OCI-LY7 (cell line): ENCODE results near the gene CRTAP. TPM values are rescaled to one million over a fixed set of nuclear protein-coding genes. Genes with fewer than 3 reads are reported as not detected.

Experiments
- BruUV-seq: library from RNA; stranded (reverse); fragments of 400-500 nt; replicated peaks from 2 replicates; lab custom pipeline; 2021; lab: Mats Ljungman, UMichigan
- CTCF ChIA-PET: fragments of 300-600 bp; sonication (Branson Sonifier 250); formaldehyde crosslinking; loops from one replicate; lab custom pipeline; 2022; ENCODE audit warnings: antibody characterized with exemption; ENCODE audit not compliant: unreplicated experiment; lab: Charles Lee
- POLR2A ChIA-PET: fragments of 300-600 bp; sonication (Branson Sonifier 250); formaldehyde crosslinking; loops from one replicate; lab custom pipeline; 2022; ENCODE audit warnings: antibody characterized with exemption; lab: Charles Lee
- DNase-seq: peaks from one replicate; pipeline ENCODE4 v3.0.0-alpha.2; 2015; ENCODE audit warnings: low spot score
- H2AFZ ChIP-seq: fragments of 200-600 bp; sonication (generic), shearing (Covaris generic); 2 replicates; pipeline ENCODE4 v1.6.1; 2014; ENCODE audit warnings: mild to moderate bottlenecking, antibody characterized with exemption, low read length, moderate library complexity
- H3K27ac ChIP-seq: fragments of 200-600 bp; sonication (generic); 2 replicates; pipeline ENCODE4 v1.5.1; 2014; ENCODE audit warnings: mixed run types, low read depth, mild to moderate bottlenecking, moderate library complexity, low read length, inconsistent platforms; ENCODE audit not compliant: poor library complexity, severe bottlenecking
- H3K36me3 ChIP-seq: fragments of 200-600 bp; sonication (generic); 2 replicates; pipeline ENCODE4 v1.6.1; 2014; ENCODE audit warnings: mild to moderate bottlenecking, antibody characterized with exemption, low read length, moderate library complexity, mixed read lengths; ENCODE audit not compliant: insufficient read depth
- H3K4me1 ChIP-seq: fragments of 200-600 bp; sonication (generic); 2 replicates; pipeline ENCODE4 v1.5.1; 2014; ENCODE audit warnings: mild to moderate bottlenecking, low read length; ENCODE audit not compliant: insufficient read depth, poor library complexity, severe bottlenecking
- H3K4me2 ChIP-seq: fragments of 200-600 bp; sonication (generic); 2 replicates; pipeline ENCODE4 v1.6.1; 2014; ENCODE audit warnings: mild to moderate bottlenecking, low read length
- H3K4me3 ChIP-seq: fragments of 200-600 bp; sonication (generic); 2 replicates; pipeline ENCODE4 v1.5.1; 2014; ENCODE audit warnings: mild to moderate bottlenecking, low read depth, low read length; ENCODE audit not compliant: poor library complexity, severe bottlenecking
- H3K79me2 ChIP-seq: fragments of 200-600 bp; sonication (generic); 2 replicates; pipeline ENCODE4 v1.6.1; 2016; ENCODE audit warnings: low read depth, mild to moderate bottlenecking, low read length, moderate library complexity, mixed read lengths; ENCODE audit not compliant: insufficient read depth
- H3K9me2 ChIP-seq: fragments of 200-600 bp; sonication (generic); 2 replicates; pipeline ENCODE4 v1.6.1; 2016; ENCODE audit warnings: mild to moderate bottlenecking, low read length, mixed read lengths; ENCODE audit not compliant: insufficient read depth
- H3K9me3 ChIP-seq: fragments of 200-600 bp; sonication (generic); 2 replicates; pipeline ENCODE4 v1.6.1; 2014; ENCODE audit warnings: mild to moderate bottlenecking, mixed run types, low read length, mixed read lengths
- H4K20me1 ChIP-seq: fragments of 200-600 bp; sonication (generic); 2 replicates; pipeline ENCODE4 v1.6.1; 2014; ENCODE audit warnings: mild to moderate bottlenecking, antibody characterized with exemption, low read length, moderate library complexity, mixed read lengths; ENCODE audit not compliant: insufficient read depth
- EZH2phosphoT487 ChIP-seq: fragments of 200-600 bp; sonication (generic); IDR thresholded peaks from 2 replicates; pipeline ENCODE4 v1.6.1; 2018; ENCODE audit warnings: low read depth, borderline replicate concordance, mild to moderate bottlenecking, mixed run types, antibody characterized with exemption, low read length, moderate library complexity, mixed read lengths
- intact Hi-C: fragments of 100-400 bp; cut with micrococcal nuclease; formaldehyde crosslinking; loops from one replicate; pipeline ENCODE4 v1.10.0; 2022; ENCODE audit not compliant: unreplicated experiment
- total RNA-seq, 2 experiments: library from RNA; depleted of rRNA in 1 of 2; stranded (reverse); fragments of >200 nt in 1 of 2; shearing (Covaris generic) in 1 of 2; gene quantifications; 2 replicates each; pipeline ENCODE4 v1.2.3, GENCODE V29; 2014 to 2022
- TF ChIP-seq, protein P1 (sequence below): fragments of 200-600 bp; sonication (generic); conservative IDR thresholded peaks from 2 replicates; pipeline ENCODE4 v1.5.1; 2014; ENCODE audit warnings: mild to moderate bottlenecking, antibody characterized with exemption, low read length, moderate library complexity, mixed read lengths

The CRTAP gene
- total RNA-seq, 2 experiments from 2014 or later = 19.2 to 53.7 TPM

DNA sequence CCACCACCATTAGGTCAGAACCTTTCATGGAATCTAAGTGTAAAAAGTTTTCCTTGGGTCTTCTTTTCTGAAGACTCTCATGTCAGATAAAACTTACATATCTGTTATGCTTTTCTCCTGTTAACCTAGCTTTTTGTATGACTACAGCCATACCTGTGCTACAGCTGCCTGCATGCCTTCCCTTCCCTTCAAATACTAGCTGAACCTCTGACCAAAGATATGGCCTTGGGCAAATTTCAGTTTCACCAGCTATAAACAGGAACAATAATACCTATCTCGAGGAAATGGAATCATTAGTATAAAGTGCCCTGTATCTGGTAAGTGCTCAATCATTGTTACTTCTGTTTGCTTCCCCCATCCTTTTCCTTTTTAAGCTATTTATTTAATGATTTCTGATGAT lies 41.9 kb upstream of the CRTAP start:
- Histone ChIP-seq H3K9me3 (no peaks in the 10 kb centered on the region), H3K4me2 (no peak overlapping the region), H3K4me1 (no peaks in the 10 kb centered on the region), H3K9me2 (no peaks in the 10 kb centered on the region), H3K36me3 (no peaks in the 10 kb centered on the region), H3K4me3 (no peak overlapping the region), H3K79me2 (no peaks in the 10 kb centered on the region), H3K27ac (no peak overlapping the region), H4K20me1 (no peaks in the 10 kb centered on the region), H2AFZ (no peak overlapping the region)
- POLR2A ChIA-PET = interaction anchor here (0.8 to 2.0 kb wide), 5 partner anchors 9 to 39 kb away, joined by 3 to 4 read pairs (median 4); no protein-coding TSS in a partner anchor
- DNase-seq = no peak
- intact Hi-C loops = loop anchor here (5.0 to 10.0 kb wide), 2 partner anchors 337 to 555 kb away; no protein-coding TSS in a partner anchor
- CTCF ChIA-PET = interaction anchor here (1.1 kb wide), 1 partner anchor 125 kb away, joined by 3 read pairs; no protein-coding TSS in a partner anchor
- TSS peak; percentile 44 for BruUV-seq
- TF ChIP-seq, protein P1, sequence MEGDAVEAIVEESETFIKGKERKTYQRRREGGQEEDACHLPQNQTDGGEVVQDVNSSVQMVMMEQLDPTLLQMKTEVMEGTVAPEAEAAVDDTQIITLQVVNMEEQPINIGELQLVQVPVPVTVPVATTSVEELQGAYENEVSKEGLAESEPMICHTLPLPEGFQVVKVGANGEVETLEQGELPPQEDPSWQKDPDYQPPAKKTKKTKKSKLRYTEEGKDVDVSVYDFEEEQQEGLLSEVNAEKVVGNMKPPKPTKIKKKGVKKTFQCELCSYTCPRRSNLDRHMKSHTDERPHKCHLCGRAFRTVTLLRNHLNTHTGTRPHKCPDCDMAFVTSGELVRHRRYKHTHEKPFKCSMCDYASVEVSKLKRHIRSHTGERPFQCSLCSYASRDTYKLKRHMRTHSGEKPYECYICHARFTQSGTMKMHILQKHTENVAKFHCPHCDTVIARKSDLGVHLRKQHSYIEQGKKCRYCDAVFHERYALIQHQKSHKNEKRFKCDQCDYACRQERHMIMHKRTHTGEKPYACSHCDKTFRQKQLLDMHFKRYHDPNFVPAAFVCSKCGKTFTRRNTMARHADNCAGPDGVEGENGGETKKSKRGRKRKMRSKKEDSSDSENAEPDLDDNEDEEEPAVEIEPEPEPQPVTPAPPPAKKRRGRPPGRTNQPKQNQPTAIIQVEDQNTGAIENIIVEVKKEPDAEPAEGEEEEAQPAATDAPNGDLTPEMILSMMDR = no peak

- Histone ChIP-seq H3K36me3 (no peaks in the 10 kb centered on the region), H3K9me3 (no peaks in the 10 kb centered on the region), H3K79me2 (no peaks in the 10 kb centered on the region), H3K4me2 (no peak overlapping the region), H4K20me1 (no peaks in the 10 kb centered on the region), H3K27ac (no peak overlapping the region), H3K4me1 (no peaks in the 10 kb centered on the region), H2AFZ (no peak overlapping the region), H3K4me3 (no peak overlapping the region), H3K9me2 (no peaks in the 10 kb centered on the region)
- CTCF ChIA-PET = interaction anchor here (0.6 to 1.2 kb wide), 9 partner anchors 11 to 148 kb away, joined by 3 to 10 read pairs (median 7); no protein-coding TSS in a partner anchor
- BruUV-seq = no TSS peak
- TF ChIP-seq, protein P1 = peak; percentile 98
- TF ChIP-seq EZH2phosphoT487 = no peak
- intact Hi-C loops = loop anchor here (1.0 to 10.0 kb wide), 3 partner anchors 127 to 557 kb away; no protein-coding TSS in a partner anchor
- DNase-seq = peak; percentile 80
- POLR2A ChIA-PET = interaction anchor here (0.5 to 1.4 kb wide), 7 partner anchors 11 to 377 kb away, joined by 3 to 7 read pairs (median 4); no protein-coding TSS in a partner anchor
Measured at GRCh38 chr3:33074217-33075067, 39.4 kb upstream of the CRTAP start.
